Measurements from ENCODE around the gene RPS6KL1. TPM values are rescaled to one million over a fixed set of nuclear protein-coding genes. Genes with fewer than 3 reads are reported as not detected.

The RPS6KL1 gene
- total RNA-seq, 2 experiments from 2014 or later = 12.5 to 12.7 TPM

DNA sequence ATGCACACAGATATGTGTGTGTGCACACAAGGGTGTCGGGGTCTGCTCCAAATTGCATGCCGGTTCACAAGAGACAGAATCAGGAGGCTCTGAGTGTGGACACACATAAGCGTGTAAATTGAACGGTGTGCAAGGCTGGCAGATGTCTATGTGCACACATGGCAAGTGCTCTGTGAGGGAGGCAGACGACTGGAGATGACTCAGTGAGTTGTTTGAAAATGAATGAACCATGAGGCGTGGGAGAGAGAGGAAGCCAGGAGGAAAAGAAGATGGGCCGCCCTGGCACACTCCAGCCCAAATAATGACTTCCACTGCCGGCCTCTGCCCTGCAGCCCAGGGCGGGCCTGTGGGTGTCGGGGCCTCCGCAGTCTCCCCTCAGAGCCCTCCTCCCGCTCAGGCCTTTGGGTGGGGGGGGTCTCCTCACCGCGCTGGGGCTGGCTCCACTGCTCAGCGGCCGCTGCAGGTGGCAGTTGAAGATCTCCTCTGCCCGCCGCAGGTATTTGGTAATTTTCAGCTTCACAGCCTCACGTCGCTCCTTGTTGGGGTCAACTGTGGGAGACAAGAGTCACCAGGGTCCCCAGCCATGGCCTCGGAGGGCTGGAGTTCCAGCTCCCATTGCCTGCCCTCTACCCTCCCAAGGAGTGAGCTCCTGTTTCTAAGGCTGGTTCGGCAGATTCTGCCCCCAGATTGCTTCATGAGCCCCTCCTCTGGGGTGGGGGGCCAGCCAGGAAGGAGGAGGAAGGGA is 3.5 kb downstream of the RPS6KL1 start:
- Histone ChIP-seq H3K4me1 (ENCODE audit: insufficient read depth, low read length) (peaks cover 16% of the 10 kb centered on the region), H3K27ac (ENCODE audit: low read depth in 1 of 2, low read length in 2 of 2) (no peak overlapping the region), H3K9me3 (ENCODE audit: control insufficient read depth in 1 of 2, insufficient read depth in 1 of 2, low read length in 2 of 2) (no peaks in the 10 kb centered on the region), H3K4me3 (ENCODE audit: low read length) (no peak overlapping the region), H3K36me3 (ENCODE audit: insufficient read depth, low read length) (no peaks in the 10 kb centered on the region), H3K27me3 (ENCODE audit: control insufficient read depth in 1 of 2, insufficient read depth in 2 of 2, low read length in 2 of 2) (no peaks in the 10 kb centered on the region)
- no peaks in the 10 kb centered on the region for H3K9me3 Mint-ChIP-seq
- intact Hi-C loops (cut with DNase I, micrococcal nuclease) = no loop called here
- CTCF ChIA-PET = no interaction called here
- peaks cover 8% of the 10 kb centered on the region for H3K27me3 Mint-ChIP-seq
- ATAC-seq (ENCODE audit: poor library complexity) (no peak), DNase-seq (no peak)
- H3K4me3 Mint-ChIP-seq = peak overlapping the region; percentile 4
- POLR2A ChIA-PET = no interaction called here
- no peaks in the 10 kb centered on the region for H3K36me3 Mint-ChIP-seq (ENCODE audit: low read depth)
- TF ChIP-seq, protein P1, sequence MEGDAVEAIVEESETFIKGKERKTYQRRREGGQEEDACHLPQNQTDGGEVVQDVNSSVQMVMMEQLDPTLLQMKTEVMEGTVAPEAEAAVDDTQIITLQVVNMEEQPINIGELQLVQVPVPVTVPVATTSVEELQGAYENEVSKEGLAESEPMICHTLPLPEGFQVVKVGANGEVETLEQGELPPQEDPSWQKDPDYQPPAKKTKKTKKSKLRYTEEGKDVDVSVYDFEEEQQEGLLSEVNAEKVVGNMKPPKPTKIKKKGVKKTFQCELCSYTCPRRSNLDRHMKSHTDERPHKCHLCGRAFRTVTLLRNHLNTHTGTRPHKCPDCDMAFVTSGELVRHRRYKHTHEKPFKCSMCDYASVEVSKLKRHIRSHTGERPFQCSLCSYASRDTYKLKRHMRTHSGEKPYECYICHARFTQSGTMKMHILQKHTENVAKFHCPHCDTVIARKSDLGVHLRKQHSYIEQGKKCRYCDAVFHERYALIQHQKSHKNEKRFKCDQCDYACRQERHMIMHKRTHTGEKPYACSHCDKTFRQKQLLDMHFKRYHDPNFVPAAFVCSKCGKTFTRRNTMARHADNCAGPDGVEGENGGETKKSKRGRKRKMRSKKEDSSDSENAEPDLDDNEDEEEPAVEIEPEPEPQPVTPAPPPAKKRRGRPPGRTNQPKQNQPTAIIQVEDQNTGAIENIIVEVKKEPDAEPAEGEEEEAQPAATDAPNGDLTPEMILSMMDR (IDR thresholded peaks at IDR 0.05) = no peak
- no peak overlapping the region for H3K27ac Mint-ChIP-seq
- peaks cover 10% of the 10 kb centered on the region for H3K4me1 Mint-ChIP-seq (ENCODE audit: low read depth)

DNA sequence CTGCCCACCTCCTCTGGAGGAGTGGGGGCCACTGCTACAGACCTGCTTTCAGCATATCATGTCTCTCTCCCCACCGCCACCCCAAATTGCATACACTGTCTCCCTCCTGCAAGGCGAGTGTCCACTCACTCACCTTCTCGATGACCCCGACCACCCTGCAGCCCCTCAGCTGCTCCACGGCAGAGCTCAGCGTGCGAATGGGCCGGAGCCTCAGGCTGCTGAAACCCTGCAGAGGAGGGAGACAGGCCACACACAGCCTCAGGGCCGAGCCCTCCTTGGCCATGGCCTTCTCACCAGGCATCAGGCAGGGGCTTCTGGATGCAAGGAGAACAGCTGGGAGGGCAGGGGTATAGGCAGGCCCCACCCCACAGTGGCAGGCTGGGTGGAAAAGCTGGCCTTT is 4.7 kb downstream of the RPS6KL1 start:
- intact Hi-C loops (cut with DNase I, micrococcal nuclease) = no loop called here
- H3K4me3 ChIP-seq (ENCODE audit: low read length) = no peak overlapping the region
- ChIA-PET POLR2A (no interaction called here), CTCF (interaction anchor here (0.6 kb wide), 1 partner anchor 785 kb away, joined by 3 read pairs; no protein-coding TSS in a partner anchor)
- no peak for DNase-seq
- peaks cover under 1% of the 10 kb centered on the region for H3K27me3 Mint-ChIP-seq
- no peaks in the 10 kb centered on the region for H3K36me3 Mint-ChIP-seq (ENCODE audit: low read depth)
- ATAC-seq (ENCODE audit: poor library complexity) = no peak
- H3K4me1 Mint-ChIP-seq (ENCODE audit: low read depth) = peaks cover 2% of the 10 kb centered on the region
- H3K27ac Mint-ChIP-seq = no peak overlapping the region
- TF ChIP-seq, protein P1 (IDR thresholded peaks at IDR 0.05) = no peak
- peaks cover 11% of the 10 kb centered on the region for H3K4me1 ChIP-seq (ENCODE audit: insufficient read depth, low read length)
- H3K27ac ChIP-seq (ENCODE audit: low read depth in 1 of 2, low read length in 2 of 2) = no peak overlapping the region
- H3K9me3 Mint-ChIP-seq = no peaks in the 10 kb centered on the region
- no peaks in the 10 kb centered on the region for H3K27me3 ChIP-seq (ENCODE audit: control insufficient read depth in 1 of 2, insufficient read depth in 2 of 2, low read length in 2 of 2)
- no peaks in the 10 kb centered on the region for H3K36me3 ChIP-seq (ENCODE audit: insufficient read depth, low read length)
- H3K4me3 Mint-ChIP-seq = no peak overlapping the region
- no peaks in the 10 kb centered on the region for H3K9me3 ChIP-seq (ENCODE audit: control insufficient read depth in 1 of 2, insufficient read depth in 1 of 2, low read length in 2 of 2)

DNA sequence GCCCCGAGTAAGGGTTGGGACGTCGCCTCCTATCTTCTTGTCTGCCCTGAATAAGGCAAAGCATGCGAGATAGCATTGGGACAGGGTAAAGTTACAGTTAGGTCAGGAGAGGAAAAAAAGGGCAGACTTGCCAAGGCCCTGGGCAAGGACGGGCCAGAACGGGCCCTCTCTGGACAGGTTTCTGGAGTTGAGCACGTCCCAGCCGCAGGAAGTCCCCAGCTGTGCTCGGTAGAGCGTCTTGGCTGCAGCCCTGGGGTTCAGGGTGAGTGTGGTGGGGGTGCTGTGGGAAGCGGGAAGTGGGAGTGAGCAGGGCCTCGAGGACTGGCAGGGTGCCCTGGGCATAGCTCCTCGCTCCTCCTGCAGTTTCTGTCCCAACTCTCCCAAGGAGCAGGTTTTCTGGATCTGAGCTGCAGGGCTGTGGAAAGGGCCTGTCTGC is 5.4 kb downstream of the RPS6KL1 start:
- Mint-ChIP-seq H3K27me3 (no peaks in the 10 kb centered on the region), H3K27ac (no peak overlapping the region), H3K36me3 (ENCODE audit: low read depth) (no peaks in the 10 kb centered on the region), H3K9me3 (no peaks in the 10 kb centered on the region), H3K4me1 (ENCODE audit: low read depth) (no peaks in the 10 kb centered on the region), H3K4me3 (no peak overlapping the region)
- Histone ChIP-seq H3K4me3 (ENCODE audit: low read length) (no peak overlapping the region), H3K27me3 (ENCODE audit: control insufficient read depth in 1 of 2, insufficient read depth in 2 of 2, low read length in 2 of 2) (no peaks in the 10 kb centered on the region), H3K9me3 (ENCODE audit: control insufficient read depth in 1 of 2, insufficient read depth in 1 of 2, low read length in 2 of 2) (no peaks in the 10 kb centered on the region), H3K27ac (ENCODE audit: low read depth in 1 of 2, low read length in 2 of 2) (no peak overlapping the region), H3K36me3 (ENCODE audit: insufficient read depth, low read length) (no peaks in the 10 kb centered on the region), H3K4me1 (ENCODE audit: insufficient read depth, low read length) (peaks cover 4% of the 10 kb centered on the region)
- no peak for ATAC-seq (ENCODE audit: poor library complexity)
- ChIA-PET POLR2A (interaction anchor here (1.0 kb wide), 1 partner anchor 171 kb away, joined by 5 read pairs; no protein-coding TSS in a partner anchor), CTCF (interaction anchor here (0.6 to 1.3 kb wide), 2 partner anchors 63 to 786 kb away, joined by 3 to 4 read pairs; no protein-coding TSS in a partner anchor)
- no peak for DNase-seq
- intact Hi-C loops (cut with DNase I, micrococcal nuclease) = no loop called here
- TF ChIP-seq, protein P1 (IDR thresholded peaks at IDR 0.05) = no peak
